K562 (cell line): ENCODE data around the gene NFATC2. TPM values are rescaled to one million over a fixed set of nuclear protein-coding genes. Genes with fewer than 3 reads are reported as not detected.
A peak's percentile ranks its signal among the peaks of the same experiment; 100 is the strongest.

ENCODE experiments used
- ATAC-seq: fragments of 200-7000 bp; cut with Tn5 transposase; 3 replicates; pipeline ENCODE4 v1.9.1; 2020; ENCODE audit warnings: moderate library complexity
- BruUV-seq: library from RNA; stranded (reverse); fragments of 400-500 nt; replicated peaks from 2 replicates; lab custom pipeline; 2021; lab: Mats Ljungman, UMichigan
- CTCF ChIA-PET: fragments of 300-600 bp; formaldehyde crosslinking; extraction: SDS; loops from one replicate; lab custom pipeline; 2021; ENCODE audit warnings: low intra/inter-chr PET ratio; lab: Yijun Ruan, JAX
- POLR2A ChIA-PET: fragments of 300-600, 350-650 bp; sonication (Branson Sonifier 250); formaldehyde crosslinking; extraction: SDS; loops from one replicate; lab custom pipeline; 2021; ENCODE audit warnings: antibody characterized with exemption, inconsistent platforms; lab: Yijun Ruan, JAX
- DNase-seq, 4 experiments: peaks; one replicate each; pipeline versions ENCODE4 v3.0.0 to v3.0.0-alpha.2; 2011 to 2018; ENCODE audit warnings: low spot score in 3 of 4, mixed read lengths in 3 of 4; ENCODE audit errors: extremely low read depth in 1 of 4
- FAIRE-seq: peaks from 2 replicates; lab custom pipeline; 2011; peaks lifted over from hg19 to GRCh38; lab: Jason Lieb, UNC
- H2AFZ ChIP-seq: 2 replicates; pipeline ENCODE4 v1.6.0; 2011; ENCODE audit warnings: low read depth, low read length, control low read depth, inconsistent platforms
- H3K27ac ChIP-seq: fragments of 200-600 bp; 3 replicates; pipeline ENCODE4 v1.8.0; 2011; ENCODE audit warnings: low read depth, mild to moderate bottlenecking, control low read depth, inconsistent platforms, low read length, moderate library complexity, mixed read lengths; ENCODE audit errors: extremely low read depth
- H3K27me3 ChIP-seq, 2 experiments: fragments of 300-600 bp in 1 of 2; 2 replicates in 1 of 2; 3 replicates in 1 of 2; pipeline versions ENCODE4 v1.6.0 to v1.8.0; 2011; ENCODE audit warnings: inconsistent platforms in 2 of 2, low read length in 2 of 2, mild to moderate bottlenecking in 1 of 2, mixed read lengths in 1 of 2, moderate library complexity in 1 of 2; ENCODE audit not compliant: control insufficient read depth in 2 of 2, insufficient read depth in 2 of 2
- H3K36me3 ChIP-seq: fragments of 300-600 bp; 3 replicates; pipeline ENCODE4 v1.8.0; 2011; ENCODE audit warnings: mild to moderate bottlenecking, low read length, inconsistent platforms; ENCODE audit not compliant: control insufficient read depth, insufficient read depth
- H3K4me1 ChIP-seq, 2 experiments: fragments of 200-600 bp in 1 of 2; replicated peaks in 1 of 2; 2 replicates in 1 of 2; 3 replicates in 1 of 2; pipeline versions ENCODE4 v1.5.1 to v1.8.0; 2011; ENCODE audit warnings: inconsistent platforms in 2 of 2, low read length in 2 of 2, mild to moderate bottlenecking in 1 of 2, mixed read lengths in 1 of 2, moderate library complexity in 1 of 2; ENCODE audit not compliant: control insufficient read depth in 2 of 2, insufficient read depth in 2 of 2
- H3K4me2 ChIP-seq: 2 replicates; pipeline ENCODE4 v1.6.1; 2011; ENCODE audit warnings: low read length, control low read depth, inconsistent platforms, mixed read lengths; ENCODE audit not compliant: insufficient read depth
- H3K4me3 ChIP-seq: fragments of 200-600 bp; sonication (generic), shearing (Covaris generic); 2 replicates; pipeline ENCODE4 v1.5.1; 2016; ENCODE audit warnings: control low read depth, inconsistent platforms
- H3K79me2 ChIP-seq: fragments of 200-600 bp; 3 replicates; pipeline ENCODE4 v1.8.0; 2011; ENCODE audit warnings: low read length, inconsistent platforms; ENCODE audit not compliant: control insufficient read depth, insufficient read depth
- H3K9ac ChIP-seq, 2 experiments: 2 replicates each; pipeline versions ENCODE4 v1.6.0 to v1.6.1; 2011; ENCODE audit warnings: low read depth in 2 of 2, low read length in 2 of 2, control low read depth in 1 of 2, inconsistent platforms in 1 of 2, mild to moderate bottlenecking in 1 of 2, mixed read lengths in 1 of 2; ENCODE audit not compliant: insufficient read depth in 1 of 2
- H3K9me1 ChIP-seq: one replicate; pipeline ENCODE4 v1.6.0; 2011; ENCODE audit warnings: inconsistent platforms, mild to moderate bottlenecking, low read length, moderate library complexity; ENCODE audit not compliant: control insufficient read depth, insufficient read depth
- H3K9me3 ChIP-seq: replicated peaks from 2 replicates; pipeline ENCODE4 v1.5.1; 2011; ENCODE audit warnings: low read depth, low read length, inconsistent platforms; ENCODE audit not compliant: control insufficient read depth, insufficient read depth
- H4K20me1 ChIP-seq: replicated peaks from 2 replicates; pipeline ENCODE4 v1.6.1; 2011; ENCODE audit warnings: low read length, inconsistent platforms, mixed read lengths; ENCODE audit not compliant: control insufficient read depth, insufficient read depth
- CBFA2T3 ChIP-seq: fragments of 450-650 bp; IDR thresholded peaks from 2 replicates; pipeline ENCODE4 v1.6.1; 2017
- FOXA3 ChIP-seq, 2 experiments: fragments of 450-650 bp in 1 of 2; sonication (generic) in 1 of 2; formaldehyde crosslinking; IDR thresholded peaks in 1 of 2; conservative IDR thresholded peaks in 1 of 2; 2 replicates each; pipeline versions ENCODE4 v1.4.0 to v1.8.0; 2020 to 2022; ENCODE audit warnings: mild to moderate bottlenecking in 2 of 2, missing genetic modification reagents in 1 of 2
- NONO ChIP-seq, 2 experiments: fragments of 200-400 bp in 1 of 2; fragments of 450-650 bp in 1 of 2; formaldehyde crosslinking in 1 of 2; IDR thresholded peaks; 2 replicates each; pipeline ENCODE4 v1.6.1; 2017; ENCODE audit warnings: low read depth in 2 of 2, mild to moderate bottlenecking in 2 of 2, moderate library complexity in 2 of 2, low read length in 1 of 2
- POLR2G ChIP-seq: fragments of 200-400 bp; formaldehyde crosslinking; IDR thresholded peaks from 2 replicates; pipeline ENCODE4 v1.6.1; 2017; ENCODE audit warnings: low read depth, mild to moderate bottlenecking, antibody characterized with exemption, low read length, moderate library complexity
- TCF3 ChIP-seq: sonication (generic); formaldehyde crosslinking; IDR thresholded peaks from 2 replicates; pipeline ENCODE4 v1.4.0; 2020; ENCODE audit warnings: mild to moderate bottlenecking, missing genetic modification reagents
- ZBTB7A ChIP-seq: IDR thresholded peaks from 2 replicates; pipeline ENCODE4 v1.6.1; 2011; ENCODE audit warnings: low read depth, mild to moderate bottlenecking, low read length, moderate library complexity, borderline replicate concordance; ENCODE audit not compliant: control insufficient read depth
- ZFX ChIP-seq: sonication (generic); formaldehyde crosslinking; IDR thresholded peaks from 2 replicates; pipeline ENCODE4 v1.8.0; 2022; ENCODE audit warnings: mild to moderate bottlenecking, missing genetic modification reagents, moderate library complexity
- ZNF12 ChIP-seq: sonication (generic); formaldehyde crosslinking; IDR thresholded peaks from 2 replicates; pipeline ENCODE4 v1.4.0; 2020; ENCODE audit warnings: mild to moderate bottlenecking, missing genetic modification reagents
- ZNF23 ChIP-seq: fragments of 250-450 bp; sonication (Bioruptor Pico); IDR thresholded peaks from 2 replicates; pipeline ENCODE4 v1.4.0; 2020; ENCODE audit warnings: mild to moderate bottlenecking
- WGBS: fragments of 100-300 bp; shearing (Covaris generic); methylation state at CpG from one replicate; pipeline ENCODE4 v1.1.6; 2016; ENCODE audit warnings: low coverage, mixed read lengths; ENCODE audit not compliant: insufficient coverage; ENCODE audit errors: missing lambda C conversion rate; 5-methylcytosine and 5-hydroxymethylcytosine counted together
- in situ Hi-C: fragments of 300-500 bp; cut with MboI; formaldehyde crosslinking; loops from 4 replicates; pipeline ENCODE4 v1.15.0; 2018; ENCODE audit warnings: inconsistent platforms, mixed read lengths
- intact Hi-C: fragments of 100-400 bp; cut with micrococcal nuclease; formaldehyde crosslinking; loops from 2 replicates; pipeline ENCODE4 v1.14.2; 2022
- polyA plus RNA-seq, 8 experiments: library from polyadenylated mRNA; depleted of rRNA in 4 of 8; stranded (reverse) in 5 of 8; unstranded in 3 of 8; fragments of >200 nt; fragmentation: Nextera tagmentation in 2 of 8; fragmentation: Illumina TruSeq in 1 of 8; extraction: Ambion mirVana in 2 of 8; extraction: Trizol in 1 of 8; gene quantifications; 2 replicates each; pipeline versions ENCODE4 v1.2.1 to v1.2.3, GENCODE V29; 2011 to 2014; ENCODE audit warnings: inconsistent platforms in 1 of 8, missing spikeins in 1 of 8
- total RNA-seq, 7 experiments: library from RNA; depleted of rRNA in 6 of 7; stranded (reverse); fragments of >200 nt in 6 of 7; fragmentation: Illumina TruSeq in 2 of 7; extraction: Trizol in 2 of 7; gene quantifications; 2 replicates each; pipeline versions ENCODE4 v1.2.1 to v1.2.3, GENCODE V29; 2011 to 2021; ENCODE audit warnings: low replicate concordance in 1 of 7
- TF ChIP-seq, protein P1 (sequence below), 2 experiments: fragments of 150-350 bp in 1 of 2; IDR thresholded peaks; 2 replicates each; pipeline ENCODE4 v1.6.1; 2012 to 2016; ENCODE audit warnings: low read depth in 2 of 2, low read length in 2 of 2, mild to moderate bottlenecking in 1 of 2, moderate library complexity in 1 of 2

NFATC2 gene
- total and polyA plus RNA-seq, 9 of the 15 experiments (the other 6 are each of a cell fraction or from before 2014, with no cell fraction given) = 1.9 to 11.2 (median 3.0) TPM

- TF ChIP-seq ZNF23 = no peak
These were observed 113.4 kb downstream of the NFATC2 start (continued) for GRCh38 chr20:51429144-51429482.

DNA sequence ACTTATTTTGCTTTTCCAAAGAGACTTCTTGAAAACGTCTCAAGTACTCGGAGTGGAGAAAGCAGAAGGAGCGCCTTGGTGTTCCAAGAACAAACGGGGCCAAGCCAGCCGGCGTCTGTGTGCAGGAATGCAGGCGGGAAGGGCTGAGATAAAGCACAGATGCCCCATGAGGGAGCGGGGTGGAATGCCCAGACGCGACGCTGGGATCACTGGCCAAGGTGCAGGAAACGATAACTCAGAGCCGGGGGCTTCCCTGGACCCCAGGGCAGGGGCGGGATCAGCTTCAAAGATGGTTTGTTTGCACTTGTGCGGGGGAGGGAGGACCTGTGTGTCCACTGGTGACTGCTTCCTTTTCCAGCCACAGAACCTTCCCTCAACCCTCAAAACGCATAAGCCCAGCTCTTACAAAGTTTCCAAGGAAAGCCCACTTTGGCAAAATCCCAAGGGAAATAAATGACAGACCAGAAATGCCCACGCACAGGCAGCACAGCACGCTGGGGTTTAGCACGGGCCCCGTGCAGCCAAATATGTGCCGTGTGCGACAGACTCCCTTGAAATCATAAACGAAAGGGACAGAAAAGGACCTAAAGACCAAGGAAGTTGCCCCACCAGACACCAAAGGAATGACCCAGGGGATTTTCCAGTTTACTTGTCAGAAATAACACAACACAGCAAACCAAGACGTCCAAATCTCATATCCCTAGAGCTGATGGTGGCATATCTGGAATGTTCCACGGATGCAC lies 113.9 kb downstream of the NFATC2 start:
- no peaks in the 10 kb centered on the region for H3K9me3 ChIP-seq
- in situ Hi-C loops = no loop called here
- TF ChIP-seq FOXA3 (CRISPR knock-in tag; conservative IDR thresholded peaks at IDR 0.05 in 1 of 2, IDR thresholded peaks at IDR 0.05 in 1 of 2) (0 out of 4 replicates have a peak, but pooled peaks of 1 of the 2 experiments have one; percentile 35), TCF3 (CRISPR knock-in tag) (peak; percentile 41; the same call in 1 of the 2 replicates), ZBTB7A (peak; percentile 23; the same call in 1 of the 2 replicates), ZFX (CRISPR knock-in tag) (no peak), NONO (IDR thresholded peaks at IDR 0.05; ENCODE audit: low read depth in 2 of 2, low read length in 1 of 2) (no peak), CBFA2T3 (peak; percentile 28; the same call in 1 of the 2 replicates), POLR2G (0 out of 2 replicates have a peak, but pooled peaks have one; percentile 17), ZNF12 (CRISPR knock-in tag) (no peak)
- TF ChIP-seq, protein P1, sequence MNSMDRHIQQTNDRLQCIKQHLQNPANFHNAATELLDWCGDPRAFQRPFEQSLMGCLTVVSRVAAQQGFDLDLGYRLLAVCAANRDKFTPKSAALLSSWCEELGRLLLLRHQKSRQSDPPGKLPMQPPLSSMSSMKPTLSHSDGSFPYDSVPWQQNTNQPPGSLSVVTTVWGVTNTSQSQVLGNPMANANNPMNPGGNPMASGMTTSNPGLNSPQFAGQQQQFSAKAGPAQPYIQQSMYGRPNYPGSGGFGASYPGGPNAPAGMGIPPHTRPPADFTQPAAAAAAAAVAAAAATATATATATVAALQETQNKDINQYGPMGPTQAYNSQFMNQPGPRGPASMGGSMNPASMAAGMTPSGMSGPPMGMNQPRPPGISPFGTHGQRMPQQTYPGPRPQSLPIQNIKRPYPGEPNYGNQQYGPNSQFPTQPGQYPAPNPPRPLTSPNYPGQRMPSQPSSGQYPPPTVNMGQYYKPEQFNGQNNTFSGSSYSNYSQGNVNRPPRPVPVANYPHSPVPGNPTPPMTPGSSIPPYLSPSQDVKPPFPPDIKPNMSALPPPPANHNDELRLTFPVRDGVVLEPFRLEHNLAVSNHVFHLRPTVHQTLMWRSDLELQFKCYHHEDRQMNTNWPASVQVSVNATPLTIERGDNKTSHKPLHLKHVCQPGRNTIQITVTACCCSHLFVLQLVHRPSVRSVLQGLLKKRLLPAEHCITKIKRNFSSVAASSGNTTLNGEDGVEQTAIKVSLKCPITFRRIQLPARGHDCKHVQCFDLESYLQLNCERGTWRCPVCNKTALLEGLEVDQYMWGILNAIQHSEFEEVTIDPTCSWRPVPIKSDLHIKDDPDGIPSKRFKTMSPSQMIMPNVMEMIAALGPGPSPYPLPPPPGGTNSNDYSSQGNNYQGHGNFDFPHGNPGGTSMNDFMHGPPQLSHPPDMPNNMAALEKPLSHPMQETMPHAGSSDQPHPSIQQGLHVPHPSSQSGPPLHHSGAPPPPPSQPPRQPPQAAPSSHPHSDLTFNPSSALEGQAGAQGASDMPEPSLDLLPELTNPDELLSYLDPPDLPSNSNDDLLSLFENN (IDR thresholded peaks at IDR 0.05; ENCODE audit: low read depth in 2 of 2, low read length in 2 of 2) = no peak
- TF ChIP-seq, all 486 proteins: peak for 5
- ATAC-seq = no peak
- 76% methylated on average over 19 of the region's 25 CpGs for WGBS
- Histone ChIP-seq H3K36me3 (peaks cover 46% of the 10 kb centered on the region), H3K4me2 (no peak overlapping the region), H4K20me1 (no peaks in the 10 kb centered on the region; the same call in 1 of the 2 replicates), H3K9me1 (no peaks in the 10 kb centered on the region), H3K27me3 (no peaks in the 10 kb centered on the region), H3K27ac (no peak overlapping the region), H2AFZ (no peak overlapping the region), H3K9ac (peak overlapping the region in 1 of 2 experiments; percentile 32; a peak in 2 of 4 replicates), H3K79me2 (no peaks in the 10 kb centered on the region), H3K4me1 (peaks cover 0 to 5% of the 10 kb centered on the region in 2 experiments; a peak in 2 of 5 replicates), H3K4me3 (no peak overlapping the region)
- BruUV-seq = no TSS peak
- no peak for FAIRE-seq
- CTCF ChIA-PET = no interaction called here
- intact Hi-C loops = no loop called here
- peak in 3 of 4 experiments; percentile 9 to 26 (median 24) for DNase-seq
- POLR2A ChIA-PET = interaction anchor here (1.5 kb wide), 1 partner anchor 24 kb away, joined by 3 read pairs; no protein-coding TSS in a partner anchor
